ENCODE measurements around the gene CDKL4. TPM values are rescaled to one million over a fixed set of nuclear protein-coding genes. Genes with fewer than 3 reads are reported as not detected.
"Not testable (repeated sequence)": the region's sequence is repeated elsewhere in the genome, so short reads cannot be mapped to it uniquely, and the experiment has no call there.

The CDKL4 gene
- total RNA-seq, 1 donor from 2014 or later = 0.59 TPM

DNA sequence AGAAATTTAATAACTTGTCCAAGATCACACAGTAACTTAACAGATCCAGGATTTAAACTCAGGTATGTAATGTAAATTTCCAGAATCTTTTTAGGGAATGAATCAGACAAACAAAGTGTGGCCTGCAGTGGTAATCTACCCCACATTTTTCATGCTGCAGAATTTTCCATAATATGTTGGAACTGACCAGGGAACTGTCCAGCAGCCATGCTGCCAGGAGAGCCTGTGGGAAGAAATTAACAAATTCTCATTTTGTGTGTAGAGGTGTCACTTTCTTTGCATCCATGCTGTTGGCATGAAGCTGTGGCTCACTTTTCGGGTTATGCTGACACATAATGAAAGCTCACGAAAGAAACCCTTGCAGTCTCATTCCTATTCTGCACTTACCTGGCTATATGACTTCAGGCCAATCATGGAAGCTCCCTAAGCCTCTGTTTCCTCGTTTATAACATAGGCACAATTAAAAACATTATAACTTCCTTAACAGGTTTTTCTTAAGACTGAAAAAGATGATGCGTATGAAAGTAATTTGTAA is 54.7 kb downstream of the CDKL4 start:
- no peak for ATAC-seq
- intact Hi-C loops (cut with micrococcal nuclease) = no loop called here
- no peak for DNase-seq

DNA sequence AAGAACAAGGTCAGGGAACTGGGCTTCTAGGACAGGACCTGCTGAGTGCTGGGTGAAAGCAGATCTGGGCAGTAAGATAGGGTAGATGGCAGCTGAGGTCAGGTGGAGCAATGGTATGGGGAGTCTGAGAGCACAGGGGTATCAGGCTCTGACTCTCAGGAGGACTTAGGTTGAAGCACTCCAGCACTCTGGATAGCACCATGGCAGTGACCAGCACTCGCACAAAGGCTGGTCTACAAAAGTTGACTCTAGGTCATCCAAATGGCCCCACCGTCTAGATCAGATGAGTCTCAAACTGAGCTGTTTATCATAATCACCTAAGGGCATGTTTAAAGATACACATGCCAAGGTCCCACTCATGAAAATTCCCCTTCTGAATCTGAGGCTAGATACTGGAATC is 60.1 kb downstream of the CDKL4 start:
- ATAC-seq (no peak), DNase-seq (no peak)
- intact Hi-C loops (cut with micrococcal nuclease) = no loop called here

DNA sequence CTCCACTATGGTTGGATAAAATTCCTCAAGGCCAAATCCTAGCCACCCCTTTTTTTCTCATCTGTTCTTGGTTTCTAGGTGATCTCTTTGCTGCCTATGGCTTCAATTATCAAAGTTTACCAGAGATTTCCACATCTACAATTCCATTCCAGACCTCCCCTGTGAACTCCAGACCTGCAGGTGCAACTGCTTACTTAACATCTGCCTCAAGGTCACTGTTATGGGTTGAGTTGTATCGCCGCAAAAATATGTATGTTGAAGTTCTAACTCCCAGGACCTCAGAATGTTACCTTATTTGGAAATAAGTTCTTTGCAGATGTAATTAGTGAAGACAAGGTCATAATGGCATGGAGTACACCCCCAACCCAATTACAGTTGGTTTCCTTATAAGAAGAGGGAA is 62.5 kb downstream of the CDKL4 start:
- DNase-seq = no peak
- intact Hi-C loops (cut with micrococcal nuclease) = no loop called here
- no peak for ATAC-seq

DNA sequence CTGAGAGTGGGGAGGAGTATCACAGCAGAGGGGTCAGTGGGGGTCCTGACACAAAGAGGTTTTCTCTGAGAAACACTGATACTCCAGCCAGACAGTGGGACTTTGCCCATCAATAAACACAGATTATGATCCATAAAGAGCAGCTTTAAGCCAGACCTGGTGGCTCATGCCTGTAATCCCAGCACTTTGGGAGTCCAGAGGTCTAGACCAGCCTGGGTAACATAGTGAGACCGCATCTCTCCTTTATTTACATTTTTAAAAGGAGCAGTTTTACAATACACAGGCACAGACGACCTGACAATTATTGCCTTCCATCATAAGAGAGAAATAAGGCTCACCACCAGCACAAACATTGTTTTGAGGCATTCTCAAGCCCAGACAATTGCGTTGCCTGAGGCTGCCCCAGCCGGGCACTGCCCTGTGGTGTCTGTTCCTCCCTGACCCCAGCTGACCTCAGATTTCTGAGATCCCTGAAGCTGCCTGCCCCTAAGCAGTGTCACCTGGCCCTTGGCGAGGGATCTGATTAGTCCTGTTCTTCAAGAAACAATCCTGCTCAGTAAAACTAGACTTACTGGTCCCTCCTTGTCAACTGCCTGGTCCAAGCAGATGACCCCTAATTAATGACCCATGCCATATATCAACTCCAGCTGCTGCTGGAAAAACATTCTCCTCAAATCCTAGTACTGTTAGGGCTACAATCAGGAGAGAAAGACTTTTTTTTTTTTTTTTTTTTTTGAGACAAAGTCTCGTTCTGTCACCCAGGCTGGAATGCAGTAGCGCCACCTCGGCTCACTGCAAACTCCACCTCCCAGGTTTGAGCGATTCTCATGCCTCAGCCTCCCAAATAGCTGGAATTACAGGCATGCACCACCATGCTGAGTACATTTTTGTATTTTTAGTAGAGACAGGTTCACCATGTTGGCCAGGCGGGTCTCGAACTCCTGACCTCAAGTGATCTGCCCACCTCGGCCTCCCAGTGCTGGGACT is 63.5 kb downstream of the CDKL4 start:
- ATAC-seq (no peak), DNase-seq (no peak)
- intact Hi-C loops (cut with micrococcal nuclease) = no loop called here

DNA sequence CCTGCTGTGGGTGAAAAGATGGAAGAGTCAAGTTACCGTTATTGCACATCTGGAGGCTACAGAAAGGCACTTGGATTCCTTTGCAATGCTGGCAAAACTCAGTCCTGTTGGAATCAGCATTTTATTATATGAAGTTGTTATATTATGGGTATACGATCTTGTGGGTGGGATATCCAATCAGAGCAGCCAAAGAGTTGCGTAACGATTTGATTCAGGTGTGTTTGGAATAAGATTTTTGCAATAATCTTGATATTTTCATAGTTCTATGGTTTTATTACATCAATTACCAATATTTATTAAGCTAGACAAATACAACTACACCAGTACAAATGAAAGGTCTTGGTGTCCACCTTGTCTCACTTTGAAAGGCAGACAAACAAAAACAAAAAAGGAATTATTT is 65.0 kb downstream of the CDKL4 start:
- DNase-seq (no peak), ATAC-seq (no peak)
- intact Hi-C loops (cut with micrococcal nuclease) = no loop called here

DNA sequence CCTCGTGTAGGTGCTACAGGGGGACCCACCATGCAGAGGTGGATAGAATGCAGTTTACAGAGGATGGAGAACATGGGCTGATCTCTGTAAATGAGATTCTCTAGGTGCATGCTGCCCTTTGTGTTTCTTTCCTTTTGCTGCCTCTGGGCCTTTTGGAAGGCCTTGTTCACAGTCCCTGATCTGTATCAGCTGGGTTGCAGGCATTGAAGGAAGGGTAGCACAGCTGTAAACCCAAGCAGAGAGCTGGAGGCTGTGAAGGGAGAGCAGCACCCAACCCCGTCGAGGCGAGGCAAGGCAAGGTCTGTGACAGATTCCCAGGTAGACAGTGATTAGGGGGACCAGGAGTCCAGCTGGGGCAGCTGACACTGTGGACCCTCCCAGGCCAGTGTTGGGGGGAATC is 66.8 kb downstream of the CDKL4 start:
- intact Hi-C loops (cut with micrococcal nuclease) = no loop called here
- DNase-seq (no peak), ATAC-seq (no peak)

- intact Hi-C loops (cut with micrococcal nuclease) = no loop called here
- no peak for ATAC-seq
- no peak for DNase-seq
Measured at GRCh38 chr2:39175026-39175812, 68.6 kb downstream of the CDKL4 start.

- intact Hi-C loops (cut with micrococcal nuclease) = no loop called here
- DNase-seq (no peak), ATAC-seq (no peak)
Measured at GRCh38 chr2:39174022-39174421, 69.7 kb downstream of the CDKL4 start.

GRCh38 chr2:39172047-39172706 is 71.6 kb downstream of the CDKL4 start:
- ATAC-seq; DNase-seq; intact Hi-C loops (cut with micrococcal nuclease): not testable (repeated sequence)

- DNase-seq = no peak
- intact Hi-C loops (cut with micrococcal nuclease) = no loop called here
- ATAC-seq = no peak
Measured at GRCh38 chr2:39171621-39172020, 72.1 kb downstream of the CDKL4 start.

DNA sequence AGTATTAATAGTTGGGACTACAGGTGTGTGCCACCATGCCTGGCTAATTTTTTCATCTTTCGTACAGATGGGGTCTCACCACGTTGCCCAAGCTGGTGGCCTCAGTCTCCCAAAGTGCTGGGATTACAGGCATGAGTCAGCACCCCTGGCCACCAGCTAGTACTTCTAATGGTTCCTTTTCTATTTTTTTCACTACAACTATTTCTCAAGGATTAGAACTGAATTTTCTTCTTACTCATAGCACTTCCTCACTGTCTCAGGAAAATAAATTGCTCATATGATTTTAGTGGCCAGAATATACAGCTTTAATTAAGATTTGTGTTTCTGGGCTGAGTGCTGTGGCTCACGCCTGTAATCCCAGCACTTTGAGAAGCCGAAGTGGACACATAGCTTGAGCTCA is 79.7 kb downstream of the CDKL4 start:
- ATAC-seq = no peak

GRCh38 chr2:39160982-39161381 is 82.8 kb downstream of the CDKL4 start:
- intact Hi-C loops (cut with micrococcal nuclease) = no loop called here
- ATAC-seq = peak; percentile 34
- no peak for DNase-seq

More for the DNA sequence above, 79.7 kb downstream of the CDKL4 start:
- intact Hi-C loops (cut with micrococcal nuclease) = no loop called here
- DNase-seq = no peak

GRCh38 chr2:39159283-39159682 is 84.5 kb downstream of the CDKL4 start:
- no peak for ATAC-seq
- intact Hi-C loops (cut with micrococcal nuclease) = no loop called here
- DNase-seq = no peak

DNA sequence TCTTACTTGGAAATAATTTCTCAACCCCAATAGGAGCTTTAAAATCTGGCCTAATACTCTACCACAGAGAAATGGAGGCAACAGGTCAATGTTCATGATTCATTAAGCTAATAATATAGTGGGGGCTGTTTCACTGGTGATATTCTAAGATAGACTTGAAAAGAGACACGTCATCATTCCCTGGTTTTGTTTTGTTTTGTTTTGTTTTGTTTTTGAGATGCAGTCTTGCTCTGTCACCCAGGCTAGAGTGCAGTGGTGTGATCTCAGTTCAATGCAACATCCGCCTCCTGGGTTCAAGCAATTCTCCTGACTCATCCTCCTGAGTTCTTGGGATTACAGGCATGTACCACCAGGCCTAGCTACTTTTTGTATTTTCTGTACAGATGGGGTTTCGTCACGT is 85.4 kb downstream of the CDKL4 start:
- DNase-seq = no peak
- intact Hi-C loops (cut with micrococcal nuclease) = no loop called here
- no peak for ATAC-seq

DNA sequence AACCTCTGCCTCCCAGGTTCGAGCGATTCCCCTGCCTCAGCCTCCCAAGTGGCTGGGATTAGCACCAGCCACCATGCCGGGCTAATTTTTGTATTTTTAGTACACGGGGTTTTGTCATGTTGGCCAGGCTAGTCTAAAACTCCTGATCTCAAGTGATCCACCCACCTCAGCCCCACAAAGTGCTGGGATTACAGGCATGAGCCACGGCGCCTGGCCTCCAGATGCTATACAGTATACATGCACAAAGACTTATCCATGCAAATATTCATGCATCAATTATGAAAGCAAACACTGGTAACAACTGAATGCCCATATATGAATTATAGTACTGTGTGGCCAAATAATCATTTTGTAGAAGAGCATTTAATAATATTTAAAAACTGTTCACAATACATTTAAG is 86.9 kb downstream of the CDKL4 start:
- ATAC-seq (no peak), DNase-seq (no peak)
- intact Hi-C loops (cut with micrococcal nuclease) = no loop called here

DNA sequence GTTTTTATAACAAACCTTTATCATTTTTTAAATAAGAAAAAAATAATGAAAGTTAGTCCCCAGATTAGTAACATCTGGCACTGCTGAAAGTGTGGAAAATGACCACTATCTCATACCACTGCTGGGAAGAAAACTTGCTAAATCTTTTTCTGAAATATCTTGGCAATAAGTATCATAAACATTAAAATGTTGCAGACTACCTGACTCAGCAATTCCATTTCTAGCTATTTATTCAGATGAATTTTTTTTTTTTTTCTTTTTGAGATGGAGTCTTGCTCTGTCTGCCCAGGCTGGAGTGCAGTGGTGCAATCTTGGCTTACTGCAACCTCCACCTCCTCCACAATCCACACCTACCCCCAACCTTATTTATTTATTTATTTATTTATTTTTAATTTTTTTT is 87.7 kb downstream of the CDKL4 start:
- no peak for ATAC-seq
- intact Hi-C loops (cut with micrococcal nuclease) = no loop called here
- no peak for DNase-seq

DNA sequence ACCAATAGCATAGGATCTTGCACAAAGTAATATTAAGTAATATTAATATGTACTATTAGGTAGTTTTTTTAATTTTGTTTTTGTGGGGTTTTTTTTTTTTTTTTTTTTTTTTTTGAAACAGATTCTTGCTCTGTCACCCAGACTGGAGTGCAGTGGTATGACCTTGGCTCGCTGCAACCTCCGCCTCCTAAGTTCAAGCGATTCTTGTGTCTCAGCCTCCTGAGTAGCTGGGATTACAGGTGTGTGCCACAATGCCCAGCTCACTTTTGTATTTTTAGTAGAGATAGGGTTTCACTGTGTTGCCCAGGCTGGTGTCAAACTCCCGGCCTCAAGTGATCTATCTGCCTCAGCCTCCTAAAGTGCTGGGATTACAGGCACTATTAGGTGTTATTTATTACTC is 88.2 kb downstream of the CDKL4 start:
- ATAC-seq; intact Hi-C loops (cut with micrococcal nuclease); DNase-seq: not testable (repeated sequence)

- DNase-seq (no peak), ATAC-seq (no peak)
- intact Hi-C loops (cut with micrococcal nuclease) = no loop called here
Measured at GRCh38 chr2:39154944-39155343, 88.8 kb downstream of the CDKL4 start.

GRCh38 chr2:39153312-39153711 is 90.5 kb downstream of the CDKL4 start:
- DNase-seq (no peak), ATAC-seq (no peak)
- intact Hi-C loops (cut with micrococcal nuclease) = no loop called here

- ATAC-seq (no peak), DNase-seq (no peak)
- intact Hi-C loops (cut with micrococcal nuclease) = no loop called here
Measured at GRCh38 chr2:39152504-39152903, 91.3 kb downstream of the CDKL4 start.

All from left ventricle myocardium superior (tissue), 1 donor.